NOMO-1 treated with dmso at 0.1 percent for 144 hours (cell line): ENCODE data around the gene GPR68.
"Not testable (repeated sequence)": the region's sequence is repeated elsewhere in the genome, so short reads cannot be mapped to it uniquely, and the experiment has no call there.

Experiments used
- DNase-seq: peaks from one replicate; lab custom pipeline; 2025; ENCODE audit not compliant: unreplicated experiment; lab: John Stamatoyannopoulos, UW

The GPR68 gene

DNA sequence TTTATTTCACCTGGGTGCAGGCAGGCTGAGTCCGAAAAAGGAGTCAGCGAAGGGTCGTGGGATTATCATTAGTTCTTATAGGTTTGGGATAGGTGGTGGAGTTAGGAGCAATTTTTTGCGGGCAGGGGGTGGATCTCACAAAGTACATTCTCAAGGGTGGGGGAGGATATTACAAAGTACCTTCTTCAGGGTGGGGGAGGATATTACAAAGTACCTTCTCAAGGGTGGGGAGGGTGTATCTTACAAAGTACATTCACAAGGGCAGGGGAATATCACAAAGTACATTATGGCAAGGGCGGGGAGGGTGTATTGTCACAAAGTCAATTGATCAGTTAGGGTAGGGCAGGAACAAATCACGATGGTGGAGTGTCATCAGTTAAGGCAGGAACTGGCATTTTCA, 43.7 kb downstream of the GPR68 start:
- DNase-seq: not testable (repeated sequence)

DNA sequence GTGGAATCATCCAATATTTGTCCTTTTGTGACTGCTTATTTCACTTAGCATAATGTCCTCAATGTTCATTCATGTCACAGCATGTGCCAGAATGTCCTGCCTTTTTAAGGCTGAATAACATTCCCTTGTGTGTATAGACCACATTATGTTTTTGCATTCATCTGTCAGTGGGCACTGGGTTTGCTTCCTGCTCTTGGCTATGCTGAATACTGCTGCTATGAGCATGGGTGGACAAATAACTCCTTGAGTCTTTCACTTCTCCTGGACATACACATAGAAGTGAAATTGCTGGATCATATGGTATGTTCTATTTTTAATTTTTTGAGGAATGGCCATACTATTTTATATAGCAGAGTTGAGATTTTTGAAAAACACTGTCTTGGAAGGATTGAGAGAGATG, 46.9 kb downstream of the GPR68 start:
- no peak for DNase-seq

DNA sequence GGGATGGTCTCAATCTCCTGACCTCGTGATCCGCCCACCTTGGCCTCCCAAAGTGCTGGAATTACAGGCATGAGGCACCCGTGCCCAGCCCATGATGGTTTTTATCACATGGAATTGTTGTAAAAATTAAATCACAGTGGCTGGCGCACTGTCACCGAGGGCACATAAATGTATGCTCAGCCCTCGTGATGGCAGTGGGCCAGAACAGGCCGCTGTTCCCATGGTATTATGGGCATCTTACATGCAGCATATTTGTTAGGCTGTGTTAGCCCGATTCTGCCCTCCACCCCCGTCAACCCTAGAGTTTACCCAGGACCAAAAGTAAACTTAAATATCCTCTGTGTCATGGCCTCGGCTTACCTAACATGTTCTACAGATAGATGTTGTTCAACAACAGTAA, 48.6 kb downstream of the GPR68 start:
- DNase-seq: no peak

DNA sequence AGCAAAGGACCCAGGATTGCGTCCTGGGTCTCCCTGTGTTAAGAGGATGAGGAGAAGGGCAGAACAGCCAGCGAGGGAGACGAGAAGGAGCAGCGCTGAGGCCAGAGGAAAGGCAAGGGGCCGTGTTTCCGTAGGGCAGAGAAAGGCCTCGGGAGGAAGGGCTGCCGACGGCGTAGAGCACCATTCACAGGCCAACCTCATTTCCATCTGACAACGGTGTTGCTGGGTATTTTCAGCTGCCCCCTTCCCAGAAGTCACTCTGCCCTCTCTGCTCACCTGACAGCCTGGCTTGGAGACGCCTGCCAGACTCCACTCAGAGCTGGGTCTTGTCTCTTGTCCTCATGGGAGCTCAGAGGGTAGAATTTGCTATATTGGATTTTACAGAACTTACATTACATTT, 51.4 kb downstream of the GPR68 start:
- DNase-seq: no peak

DNA sequence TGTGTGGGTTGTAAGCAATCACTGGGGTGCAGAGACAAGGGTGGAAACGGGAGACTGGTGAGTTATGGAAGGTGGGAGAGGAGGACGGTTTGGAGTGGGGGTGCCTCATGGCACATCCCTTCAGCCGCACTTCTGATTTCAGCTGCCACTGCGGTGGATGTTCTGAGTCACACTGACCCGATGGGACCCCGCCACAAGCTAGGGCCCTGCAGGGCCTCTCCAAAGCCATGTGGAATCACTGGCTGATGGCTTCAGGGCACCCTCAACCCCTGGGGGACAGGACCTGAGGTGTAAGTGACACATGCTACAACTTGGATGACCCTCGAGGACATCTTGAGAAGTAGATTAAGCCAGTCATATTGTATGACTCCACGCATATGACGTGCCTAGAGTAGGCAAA, 53.7 kb downstream of the GPR68 start:
- DNase-seq: no peak

DNA sequence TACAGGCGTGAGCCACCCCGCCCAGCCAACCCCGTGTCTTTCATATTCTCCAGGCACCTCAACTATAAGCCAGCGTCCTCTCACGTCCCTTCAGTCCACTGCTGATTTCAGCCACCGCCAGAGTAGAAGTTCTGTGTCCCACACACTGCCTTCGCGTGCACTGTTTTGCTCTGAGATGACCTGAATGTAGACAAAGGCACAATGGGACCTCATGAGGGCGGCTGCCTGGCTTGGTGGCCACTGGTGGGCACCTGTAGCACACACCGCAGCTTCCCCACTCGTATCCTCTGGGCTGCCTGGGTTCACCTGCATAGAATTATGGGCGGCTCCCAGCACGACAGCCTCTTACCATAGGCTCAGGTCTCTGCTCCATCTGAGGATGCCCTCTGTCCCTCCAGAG, 57.2 kb downstream of the GPR68 start:
- DNase-seq: no peak

DNA sequence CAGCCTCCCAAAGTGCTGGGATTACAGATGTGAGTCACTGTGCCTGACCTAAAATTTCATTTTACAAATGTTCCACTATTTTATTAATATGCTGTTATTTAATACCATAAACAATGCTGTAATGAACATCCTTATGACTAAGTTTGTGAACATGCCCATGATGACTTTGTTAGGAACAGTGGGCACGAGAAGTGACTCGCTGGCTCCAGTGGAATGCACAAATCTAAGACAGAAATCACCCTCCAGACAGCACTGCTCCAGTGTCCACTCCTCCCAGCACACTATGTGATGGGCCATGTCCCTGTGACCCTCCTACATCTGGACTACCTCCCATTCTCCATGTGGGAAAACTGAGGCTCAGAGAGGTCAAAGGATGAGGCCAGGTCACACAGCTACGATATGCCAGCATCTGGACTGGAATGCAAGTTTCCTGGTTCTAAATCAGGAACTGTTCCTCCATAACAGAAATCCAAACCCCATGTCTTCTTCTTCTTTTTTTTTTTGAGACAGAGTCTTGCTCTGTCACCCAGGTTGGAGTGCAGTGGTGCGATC, 57.9 kb downstream of the GPR68 start:
- no peak for DNase-seq

DNA sequence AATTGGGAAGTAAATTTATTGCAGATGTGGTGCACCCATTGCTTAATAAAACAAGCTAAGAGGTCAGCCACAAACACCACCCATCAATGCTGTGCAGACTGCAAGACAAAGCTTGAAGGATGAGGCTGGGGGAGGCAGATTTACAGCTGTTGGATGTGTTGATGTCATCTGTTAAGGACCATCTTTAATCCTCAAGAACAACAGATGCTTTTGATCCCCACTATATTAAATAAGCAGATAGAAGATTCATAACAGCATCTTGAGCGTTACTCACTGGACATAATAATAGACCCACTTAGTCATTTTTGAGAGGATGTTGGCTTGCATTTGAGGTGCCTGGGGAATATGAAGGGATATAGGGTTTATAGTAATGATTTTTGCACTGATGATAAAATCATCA, 58.8 kb downstream of the GPR68 start:
- no peak for DNase-seq

DNA sequence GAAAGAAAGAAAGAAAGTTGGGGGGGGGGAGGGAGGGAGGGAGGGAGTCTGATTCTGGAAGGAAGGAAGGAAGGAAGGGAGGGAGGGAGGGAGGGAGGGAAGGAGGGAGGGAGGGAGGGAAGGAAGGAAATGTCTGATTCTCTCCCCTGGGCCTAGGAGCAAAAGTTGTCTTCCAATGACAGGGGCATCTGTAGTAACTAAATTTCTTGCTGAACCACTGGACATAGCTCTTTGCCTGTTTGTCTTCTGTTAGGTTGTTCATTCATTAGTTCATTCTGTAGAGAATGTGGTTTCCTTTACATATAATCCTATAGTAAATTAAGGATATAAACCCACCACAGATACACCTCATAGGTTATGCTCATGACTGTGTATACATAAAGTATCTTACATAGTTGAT, 59.9 kb downstream of the GPR68 start:
- DNase-seq: no peak

DNA sequence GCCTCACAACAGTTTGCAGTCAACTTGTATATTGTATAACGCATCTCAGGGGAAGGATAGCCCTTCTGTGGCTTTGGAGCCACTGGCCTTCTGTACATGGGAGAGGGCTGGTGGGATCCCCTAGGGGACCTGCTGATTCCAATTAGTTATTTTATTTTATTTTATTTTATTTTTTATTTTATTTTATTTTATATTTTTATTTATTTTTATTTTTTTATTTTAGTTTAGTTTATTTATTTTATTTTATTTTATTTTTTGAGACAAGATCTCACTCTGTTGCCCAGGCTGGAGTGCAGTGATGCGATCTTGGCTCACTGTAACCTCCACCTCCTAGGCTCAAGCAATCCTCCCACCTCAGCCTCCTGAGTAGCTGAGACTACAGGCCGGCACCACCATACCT, 61.8 kb downstream of the GPR68 start:
- not testable (repeated sequence) for DNase-seq
